Gastroesophageal sphincter (tissue), 3 donors: Measurements from ENCODE around the gene CSF3R.

Experiments used
- EP300 ChIP-seq: sonication (generic); formaldehyde crosslinking; IDR thresholded peaks from one replicate; pipeline ENCODE4 v1.6.1; 2017; ENCODE audit warnings: antibody characterized with exemption, mild to moderate bottlenecking
- POLR2A ChIP-seq, 2 donors: fragments of 450-650 bp; IDR thresholded peaks; one replicate each; pipeline ENCODE4 v1.6.1; 2017; ENCODE audit warnings: antibody characterized with exemption in 2 of 2, mild to moderate bottlenecking in 2 of 2, moderate library complexity in 1 of 2
- POLR2AphosphoS5 ChIP-seq: sonication (generic); formaldehyde crosslinking; IDR thresholded peaks from one replicate; pipeline ENCODE4 v1.6.1; 2017; ENCODE audit warnings: antibody characterized with exemption
- TF ChIP-seq, protein P1 (sequence below), 4 experiments: fragments of 200-600 bp in 2 of 4; fragments of 450-650 bp in 2 of 4; sonication (generic) in 1 of 4; IDR thresholded peaks; one replicate each; pipeline ENCODE4 v1.5.1; 2017 to 2019; ENCODE audit warnings: antibody characterized with exemption in 4 of 4, mild to moderate bottlenecking in 2 of 4, moderate library complexity in 2 of 4

DNA sequence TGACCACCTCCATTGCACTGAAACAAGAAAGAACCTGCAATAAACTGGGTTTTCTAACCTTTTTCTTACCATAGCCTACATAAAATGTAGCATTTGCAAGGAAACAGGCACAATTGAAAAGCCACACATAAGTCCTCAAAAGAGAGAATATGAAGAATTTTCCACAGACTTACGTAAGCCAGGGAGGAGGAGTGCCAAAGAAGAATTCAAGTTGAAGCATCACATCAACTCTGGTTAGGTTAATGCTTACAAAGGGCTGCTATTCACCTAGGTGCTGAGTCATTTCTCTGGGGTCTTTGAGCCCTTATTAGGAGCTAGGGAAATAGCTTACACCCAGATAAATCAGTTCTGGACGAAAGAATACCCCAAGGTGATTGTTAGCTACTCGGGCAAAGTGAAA, 42.1 kb downstream of the CSF3R start:
- TF ChIP-seq, protein P1, sequence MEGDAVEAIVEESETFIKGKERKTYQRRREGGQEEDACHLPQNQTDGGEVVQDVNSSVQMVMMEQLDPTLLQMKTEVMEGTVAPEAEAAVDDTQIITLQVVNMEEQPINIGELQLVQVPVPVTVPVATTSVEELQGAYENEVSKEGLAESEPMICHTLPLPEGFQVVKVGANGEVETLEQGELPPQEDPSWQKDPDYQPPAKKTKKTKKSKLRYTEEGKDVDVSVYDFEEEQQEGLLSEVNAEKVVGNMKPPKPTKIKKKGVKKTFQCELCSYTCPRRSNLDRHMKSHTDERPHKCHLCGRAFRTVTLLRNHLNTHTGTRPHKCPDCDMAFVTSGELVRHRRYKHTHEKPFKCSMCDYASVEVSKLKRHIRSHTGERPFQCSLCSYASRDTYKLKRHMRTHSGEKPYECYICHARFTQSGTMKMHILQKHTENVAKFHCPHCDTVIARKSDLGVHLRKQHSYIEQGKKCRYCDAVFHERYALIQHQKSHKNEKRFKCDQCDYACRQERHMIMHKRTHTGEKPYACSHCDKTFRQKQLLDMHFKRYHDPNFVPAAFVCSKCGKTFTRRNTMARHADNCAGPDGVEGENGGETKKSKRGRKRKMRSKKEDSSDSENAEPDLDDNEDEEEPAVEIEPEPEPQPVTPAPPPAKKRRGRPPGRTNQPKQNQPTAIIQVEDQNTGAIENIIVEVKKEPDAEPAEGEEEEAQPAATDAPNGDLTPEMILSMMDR (IDR thresholded peaks at IDR 0.05) = no peak
- no peak for TF ChIP-seq POLR2AphosphoS5
- no peak for TF ChIP-seq POLR2A (IDR thresholded peaks at IDR 0.05)
- no peak for TF ChIP-seq EP300
